IMR-90 (cell line): ENCODE data around the gene TXNRD1. TPM values are rescaled to one million over a fixed set of nuclear protein-coding genes. Genes with fewer than 3 reads are reported as not detected.

Experiments
- ATAC-seq: fragments of 200-7000 bp; cut with Tn5 transposase; 2 replicates; pipeline ENCODE4 v1.9.1; 2020; ENCODE audit warnings: low read depth, mild to moderate bottlenecking, moderate library complexity
- BruUV-seq: library from RNA; stranded (reverse); fragments of 400-500 nt; replicated peaks from 2 replicates; lab custom pipeline; 2021; lab: Mats Ljungman, UMichigan
- CTCF ChIA-PET: fragments of 300-600 bp; formaldehyde crosslinking; extraction: SDS; loops from one replicate; lab custom pipeline; 2021; ENCODE audit warnings: antibody characterized with exemption; lab: Yijun Ruan, JAX
- POLR2A ChIA-PET: fragments of 300-600 bp; sonication (Branson Sonifier 250); formaldehyde crosslinking; loops from one replicate; lab custom pipeline; 2022; ENCODE audit warnings: antibody characterized with exemption; ENCODE audit not compliant: unreplicated experiment; lab: Charles Lee
- DNase-seq: peaks from one replicate; pipeline ENCODE4 v3.0.0; 2013
- H2AFZ ChIP-seq: replicated peaks from 2 replicates; pipeline ENCODE3; 2013; ENCODE audit warnings: low read length, mild to moderate bottlenecking; ENCODE audit not compliant: poor library complexity
- H2AK5ac ChIP-seq: 2 replicates; pipeline ENCODE4 v1.6.1; 2013; ENCODE audit warnings: low read depth, low read length, inconsistent platforms
- H2AK9ac ChIP-seq: replicated peaks from 2 replicates; pipeline ENCODE3; 2013; ENCODE audit warnings: mild to moderate bottlenecking, low read depth, low read length, moderate library complexity; ENCODE audit not compliant: poor library complexity
- H2BK120ac ChIP-seq: 2 replicates; pipeline ENCODE4 v1.6.1; 2013; ENCODE audit warnings: low read depth, low read length, inconsistent platforms
- H2BK15ac ChIP-seq: 3 replicates; pipeline ENCODE4 v1.6.1; 2013; ENCODE audit warnings: low read depth, low read length, inconsistent platforms
- H2BK20ac ChIP-seq: 2 replicates; pipeline ENCODE4 v1.6.1; 2013; ENCODE audit warnings: low read depth, mild to moderate bottlenecking, inconsistent platforms, low read length, moderate library complexity
- H2BK5ac ChIP-seq: 2 replicates; pipeline ENCODE4 v1.6.1; 2013; ENCODE audit warnings: mild to moderate bottlenecking, low read depth, low read length, inconsistent platforms; ENCODE audit not compliant: poor library complexity, severe bottlenecking
- H3K14ac ChIP-seq: replicated peaks from 2 replicates; pipeline ENCODE4 v1.6.1; 2013; ENCODE audit warnings: low read depth, low read length, inconsistent platforms
- H3K18ac ChIP-seq: 2 replicates; pipeline ENCODE4 v1.6.1; 2013; ENCODE audit warnings: low read depth, low read length, control low read depth
- H3K23ac ChIP-seq: 2 replicates; pipeline ENCODE4 v1.6.1; 2013; ENCODE audit warnings: low read depth, low read length, inconsistent platforms
- H3K27ac ChIP-seq: 2 replicates; pipeline ENCODE4 v1.5.1; 2013; ENCODE audit warnings: mild to moderate bottlenecking, control low read depth, low read length; ENCODE audit not compliant: insufficient read depth
- H3K27me3 ChIP-seq: 2 replicates; pipeline ENCODE4 v1.6.1; 2013; ENCODE audit warnings: low read length; ENCODE audit not compliant: control insufficient read depth, insufficient read depth
- H3K36me3 ChIP-seq: 2 replicates; pipeline ENCODE4 v1.6.1; 2013; ENCODE audit warnings: low read length, mixed read lengths; ENCODE audit not compliant: control insufficient read depth, insufficient read depth
- H3K4ac ChIP-seq: 2 replicates; pipeline ENCODE4 v1.6.1; 2013; ENCODE audit warnings: low read depth, low read length, inconsistent platforms
- H3K4me1 ChIP-seq: 2 replicates; pipeline ENCODE4 v1.6.1; 2013; ENCODE audit warnings: low read length, mixed read lengths; ENCODE audit not compliant: control insufficient read depth, insufficient read depth
- H3K4me2 ChIP-seq: 2 replicates; pipeline ENCODE4 v1.6.1; 2013; ENCODE audit warnings: low read depth, mild to moderate bottlenecking, control low read depth, low read length, moderate library complexity
- H3K4me3 ChIP-seq: 2 replicates; pipeline ENCODE4 v1.5.1; 2013; ENCODE audit warnings: low read depth, mild to moderate bottlenecking, control low read depth, low read length, moderate library complexity; ENCODE audit not compliant: insufficient read depth
- H3K56ac ChIP-seq: 2 replicates; pipeline ENCODE4 v1.6.1; 2013; ENCODE audit warnings: low read length, inconsistent platforms; ENCODE audit not compliant: insufficient read depth; ENCODE audit errors: extremely low read depth
- H3K79me1 ChIP-seq, 2 experiments: 2 replicates each; pipeline ENCODE4 v1.6.1; 2013; ENCODE audit warnings: low read length in 2 of 2, inconsistent platforms in 1 of 2, low read depth in 1 of 2
- H3K9ac ChIP-seq: 2 replicates; pipeline ENCODE4 v1.6.1; 2013; ENCODE audit warnings: low read depth, low read length, control low read depth
- H3K9me1 ChIP-seq: 2 replicates; pipeline ENCODE4 v1.6.1; 2013; ENCODE audit warnings: low read length, inconsistent platforms; ENCODE audit not compliant: insufficient read depth
- H3K9me3 ChIP-seq: 2 replicates; pipeline ENCODE4 v1.6.1; 2013; ENCODE audit warnings: low read length; ENCODE audit not compliant: control insufficient read depth, insufficient read depth
- H4K20me1 ChIP-seq: 2 replicates; pipeline ENCODE4 v1.6.1; 2013; ENCODE audit warnings: low read length, inconsistent platforms; ENCODE audit not compliant: insufficient read depth
- H4K5ac ChIP-seq: 2 replicates; pipeline ENCODE4 v1.6.1; 2013; ENCODE audit warnings: mild to moderate bottlenecking, low read depth, low read length, control low read depth
- H4K8ac ChIP-seq, 2 experiments: 2 replicates each; pipeline ENCODE4 v1.6.1; 2013; ENCODE audit warnings: low read depth in 2 of 2, low read length in 2 of 2, control low read depth in 1 of 2, inconsistent platforms in 1 of 2
- H4K91ac ChIP-seq: 2 replicates; pipeline ENCODE4 v1.6.1; 2013; ENCODE audit warnings: low read depth, low read length, inconsistent platforms; ENCODE audit not compliant: insufficient read depth
- CHD1 ChIP-seq: IDR thresholded peaks from 2 replicates; pipeline ENCODE4 v1.6.1; 2012; ENCODE audit warnings: low read depth, low read length, improper control_type of control experiment
- CTCF ChIP-seq: conservative IDR thresholded peaks from 2 replicates; pipeline ENCODE4 v1.5.1; 2012; ENCODE audit warnings: mild to moderate bottlenecking, low read depth, low read length, improper control_type of control experiment
- ELK1 ChIP-seq: fragments of 150-350 bp; IDR thresholded peaks from 2 replicates; pipeline ENCODE4 v1.6.1; 2016; ENCODE audit warnings: low read depth, mild to moderate bottlenecking, low read length, moderate library complexity, borderline replicate concordance
- MAFK ChIP-seq: IDR thresholded peaks from 2 replicates; pipeline ENCODE4 v1.6.1; 2012; ENCODE audit warnings: low read depth, low read length, improper control_type of control experiment
- MAZ ChIP-seq: IDR thresholded peaks from 2 replicates; pipeline ENCODE4 v1.6.1; 2012; ENCODE audit warnings: low read depth, mild to moderate bottlenecking, low read length, improper control_type of control experiment, moderate library complexity, borderline replicate concordance
- NFE2L2 ChIP-seq: fragments of 150-350 bp; IDR thresholded peaks from 2 replicates; pipeline ENCODE4 v1.6.1; 2016; ENCODE audit warnings: low read depth, mild to moderate bottlenecking, low read length
- POLR2A ChIP-seq: IDR thresholded peaks from 2 replicates; pipeline ENCODE4 v1.6.1; 2012; ENCODE audit warnings: mild to moderate bottlenecking, low read depth, low read length
- RAD21 ChIP-seq: IDR thresholded peaks from 2 replicates; pipeline ENCODE4 v1.6.1; 2012; ENCODE audit warnings: low read length, improper control_type of control experiment
- RFX5 ChIP-seq: IDR thresholded peaks from 2 replicates; pipeline ENCODE4 v1.8.0; 2012; ENCODE audit warnings: low read depth, mild to moderate bottlenecking, low read length, moderate library complexity
- SMC3 ChIP-seq: fragments of 150-350 bp; IDR thresholded peaks from 2 replicates; pipeline ENCODE4 v1.6.1; 2016; ENCODE audit warnings: low read depth, mild to moderate bottlenecking, antibody characterized with exemption, low read length, moderate library complexity
- USF2 ChIP-seq: fragments of 150-350 bp; IDR thresholded peaks from 2 replicates; pipeline ENCODE4 v1.6.1; 2017; ENCODE audit warnings: mild to moderate bottlenecking, antibody characterized with exemption, low read length, low read depth
- WGBS, 2 experiments: methylation state at CpG; one replicate each; pipeline versions ENCODE4 v1.1.5 to v1.1.7; 2013; ENCODE audit warnings: missing lambda C conversion rate in 2 of 2; ENCODE audit not compliant: insufficient read length in 1 of 2; ENCODE audit errors: extremely low coverage in 2 of 2; 5-methylcytosine and 5-hydroxymethylcytosine counted together
- dilution Hi-C: fragments of 300-500 bp; cut with HindIII; formaldehyde crosslinking; loops from one replicate; pipeline ENCODE4 v1.14.3; 2018; ENCODE audit warnings: low sequenced_read_pairs; ENCODE audit not compliant: unreplicated experiment
- in situ Hi-C: fragments of 300-500 bp; cut with MboI; formaldehyde crosslinking; loops from 3 replicates; pipeline ENCODE4 v1.14.3; 2019; ENCODE audit warnings: low sequenced_read_pairs, inconsistent platforms, mixed read lengths
- intact Hi-C: fragments of 100-400 bp; cut with micrococcal nuclease; formaldehyde crosslinking; loops from 2 replicates; pipeline ENCODE4 v1.10.0; 2022
- polyA plus RNA-seq, 3 experiments: library from polyadenylated mRNA; depleted of rRNA; stranded (reverse); fragments of >200 nt; gene quantifications; 2 replicates each; pipeline ENCODE4 v1.2.3, GENCODE V29; 2012; ENCODE audit warnings: low replicate concordance in 1 of 3
- total RNA-seq: library from RNA; depleted of rRNA; stranded (reverse); fragments of >200 nt; gene quantifications from 2 replicates; pipeline ENCODE4 v1.2.3, GENCODE V29; 2012

The TXNRD1 gene
- total and polyA plus RNA-seq, 2 of the 4 experiments (the other 2 are of a cell fraction) = 379 to 582 TPM

- H3K56ac ChIP-seq = no peak overlapping the region
- H3K36me3 ChIP-seq = no peaks in the 10 kb centered on the region
- CTCF ChIA-PET = interaction anchor here (0.5 to 1.9 kb wide), 23 partner anchors 14 to 674 kb away, joined by 3 to 14 read pairs (median 3); partner anchors contain the start of gene CHST11
- no peak overlapping the region for H3K4me3 ChIP-seq
- 23% methylated on average over 9 of the region's 18 CpGs; no CpG with 5 or more reads in 1 of the 2 experiments for WGBS, 2 experiments
- H3K18ac ChIP-seq = no peak overlapping the region
- no peak overlapping the region for H3K27ac ChIP-seq
- DNase-seq = peak; percentile 74
- no peak overlapping the region for H3K4ac ChIP-seq
- intact Hi-C loops (loop anchor here (1.0 to 10.0 kb wide), 6 partner anchors 300 to 723 kb away; partner anchors contain the start of gene WASHC4), in situ Hi-C loops (loop anchor here (5.0 kb wide), 2 partner anchors 495 to 670 kb away; no protein-coding TSS in a partner anchor), dilution Hi-C loops (no loop called here)
- H2AFZ ChIP-seq = peak overlapping the region; percentile 61
- TF ChIP-seq CTCF (peak; percentile 93), RFX5 (no peak), MAFK (no peak), POLR2A (no peak), ELK1 (no peak), SMC3 (peak; percentile 97), CHD1 (no peak), MAZ (no peak), NFE2L2 (no peak), RAD21 (peak; percentile 96), USF2 (no peak)
- no peak overlapping the region for H3K9ac ChIP-seq
- H3K4me2 ChIP-seq = peak overlapping the region; percentile 82
- BruUV-seq = no TSS peak
- peaks cover 2% of the 10 kb centered on the region for H3K9me1 ChIP-seq
- H2AK9ac ChIP-seq = no peak overlapping the region
- no peaks in the 10 kb centered on the region for H3K79me1 ChIP-seq
- no peak overlapping the region for H4K91ac ChIP-seq
- H2BK20ac ChIP-seq = no peak overlapping the region
- POLR2A ChIA-PET = no interaction called here
- H3K27me3 ChIP-seq = no peaks in the 10 kb centered on the region
- no peaks in the 10 kb centered on the region for H4K20me1 ChIP-seq
- no peak overlapping the region for H2BK5ac ChIP-seq
- H2BK120ac ChIP-seq = no peak overlapping the region
- no peak overlapping the region for H3K14ac ChIP-seq
- H2AK5ac ChIP-seq = 0 out of 2 replicates have a peak overlapping the region, but pooled peaks have one; percentile 1
- H3K4me1 ChIP-seq = peaks cover 4% of the 10 kb centered on the region
- ATAC-seq = peak; percentile 90
- no peak overlapping the region for H4K8ac ChIP-seq
- no peak overlapping the region for H3K23ac ChIP-seq
- no peaks in the 10 kb centered on the region for H3K9me3 ChIP-seq
- no peak overlapping the region for H2BK15ac ChIP-seq
- H4K5ac ChIP-seq = no peak overlapping the region
Measured at GRCh38 chr12:104381731-104382480, 166.3 kb downstream of the TXNRD1 start.
